H9 (cell line): ENCODE data around the gene BCL6. TPM values are rescaled to one million over a fixed set of nuclear protein-coding genes. Genes with fewer than 3 reads are reported as not detected.

Source experiments
- DNase-seq: peaks from one replicate; pipeline ENCODE4 v3.0.0-alpha.2; 2017
- H2AFZ ChIP-seq: one replicate; pipeline ENCODE4 v1.6.1; 2013; ENCODE audit warnings: mild to moderate bottlenecking, low read length, control low read depth, moderate library complexity
- H2AK5ac ChIP-seq: 2 replicates; pipeline ENCODE4 v1.6.1; 2013; ENCODE audit warnings: low read length, control low read depth, mixed read lengths; ENCODE audit not compliant: insufficient read length
- H2BK120ac ChIP-seq: one replicate; pipeline ENCODE4 v1.6.1; 2013; ENCODE audit warnings: low read depth, mild to moderate bottlenecking, low read length, control low read depth, inconsistent platforms; ENCODE audit not compliant: poor library complexity, severe bottlenecking
- H2BK12ac ChIP-seq: 2 replicates; pipeline ENCODE4 v1.6.1; 2013; ENCODE audit warnings: low read length, control low read depth, mixed read lengths, low read depth; ENCODE audit not compliant: insufficient read length
- H2BK15ac ChIP-seq: 2 replicates; pipeline ENCODE4 v1.6.1; 2013; ENCODE audit warnings: low read depth, low read length, control low read depth
- H2BK20ac ChIP-seq: one replicate; pipeline ENCODE4 v1.6.1; 2013; ENCODE audit warnings: low read depth, mild to moderate bottlenecking, low read length, control low read depth, inconsistent platforms; ENCODE audit not compliant: poor library complexity, severe bottlenecking
- H2BK5ac ChIP-seq: 2 replicates; pipeline ENCODE4 v1.6.1; 2013; ENCODE audit warnings: low read length, control low read depth, mixed read lengths; ENCODE audit not compliant: insufficient read length
- H3K14ac ChIP-seq: 2 replicates; pipeline ENCODE4 v1.6.1; 2013; ENCODE audit warnings: low read length, control low read depth; ENCODE audit not compliant: insufficient read depth
- H3K18ac ChIP-seq: 2 replicates; pipeline ENCODE4 v1.6.1; 2013; ENCODE audit warnings: low read depth, mild to moderate bottlenecking, mixed read lengths, low read length, control low read depth; ENCODE audit not compliant: insufficient read length
- H3K23ac ChIP-seq: 2 replicates; pipeline ENCODE4 v1.6.1; 2013; ENCODE audit warnings: low read length, control low read depth, mixed read lengths, low read depth; ENCODE audit not compliant: insufficient read length
- H3K23me2 ChIP-seq: 2 replicates; pipeline ENCODE4 v1.6.1; 2013; ENCODE audit warnings: low read depth, mild to moderate bottlenecking, mixed read lengths, low read length, control low read depth; ENCODE audit not compliant: insufficient read length, poor library complexity, severe bottlenecking
- H3K27ac ChIP-seq: 2 replicates; pipeline ENCODE4 v1.5.1; 2013; ENCODE audit warnings: low read length, control low read depth, mixed read lengths, low read depth; ENCODE audit not compliant: insufficient read length
- H3K27me3 ChIP-seq: 2 replicates; pipeline ENCODE4 v1.6.1; 2013; ENCODE audit warnings: low read length, control low read depth, inconsistent platforms; ENCODE audit not compliant: insufficient read depth
- H3K4ac ChIP-seq: 2 replicates; pipeline ENCODE4 v1.6.1; 2013; ENCODE audit warnings: low read depth, mild to moderate bottlenecking, control low read depth, inconsistent platforms, low read length, moderate library complexity
- H3K4me1 ChIP-seq: 2 replicates; pipeline ENCODE4 v1.6.1; 2013; ENCODE audit warnings: low read length, control low read depth, inconsistent platforms; ENCODE audit not compliant: insufficient read depth
- H3K4me2 ChIP-seq: 2 replicates; pipeline ENCODE4 v1.6.1; 2013; ENCODE audit warnings: low read length, control low read depth, mixed read lengths; ENCODE audit not compliant: insufficient read length, insufficient read depth
- H3K56ac ChIP-seq: 2 replicates; pipeline ENCODE4 v1.6.1; 2013; ENCODE audit warnings: low read depth, mild to moderate bottlenecking, mixed read lengths, low read length, control low read depth; ENCODE audit not compliant: insufficient read length
- H3K79me1 ChIP-seq: 2 replicates; pipeline ENCODE4 v1.6.1; 2013; ENCODE audit warnings: low read depth, mild to moderate bottlenecking, moderate library complexity, low read length, control low read depth, inconsistent platforms; ENCODE audit not compliant: insufficient read depth, poor library complexity, severe bottlenecking
- H3K79me2 ChIP-seq: 2 replicates; pipeline ENCODE4 v1.6.1; 2013; ENCODE audit warnings: low read length, control low read depth, inconsistent platforms; ENCODE audit not compliant: insufficient read depth
- H3K9ac ChIP-seq: 2 replicates; pipeline ENCODE4 v1.6.1; 2013; ENCODE audit warnings: low read length, control low read depth, mixed read lengths; ENCODE audit not compliant: insufficient read length; ENCODE audit errors: extremely low read depth
- H3K9me3 ChIP-seq: one replicate; pipeline ENCODE4 v1.6.1; 2013; ENCODE audit warnings: low read depth, low read length, inconsistent platforms; ENCODE audit not compliant: control insufficient read depth
- H3T11ph ChIP-seq: one replicate; pipeline ENCODE4 v1.6.1; 2013; ENCODE audit warnings: mild to moderate bottlenecking, low read length, control low read depth, inconsistent platforms
- H4K20me1 ChIP-seq: one replicate; pipeline ENCODE4 v1.6.1; 2013; ENCODE audit not compliant: control insufficient read depth, insufficient read length, insufficient read depth
- H4K5ac ChIP-seq: 2 replicates; pipeline ENCODE4 v1.6.1; 2013; ENCODE audit warnings: low read depth, mild to moderate bottlenecking, mixed read lengths, low read length, control low read depth; ENCODE audit not compliant: insufficient read length
- H4K8ac ChIP-seq: replicated peaks from 2 replicates; pipeline ENCODE4 v1.6.1; 2013; ENCODE audit warnings: low read length, control low read depth, mixed read lengths, low read depth; ENCODE audit not compliant: insufficient read length
- H4K91ac ChIP-seq: 2 replicates; pipeline ENCODE4 v1.6.1; 2013; ENCODE audit warnings: low read depth, mild to moderate bottlenecking, moderate library complexity, mixed read lengths, low read length, control low read depth; ENCODE audit not compliant: insufficient read length
- H3K27ac Mint-ChIP-seq, 3 experiments: 2 replicates in 2 of 3; 3 replicates in 1 of 3; pipeline ENCODE4 v1.8.0; 2020 to 2021; ENCODE audit warnings: mixed read lengths in 3 of 3, mild to moderate bottlenecking in 1 of 3, moderate library complexity in 1 of 3
- H3K27me3 Mint-ChIP-seq: 2 replicates; pipeline ENCODE4 v1.8.0; 2021; ENCODE audit warnings: low read depth, mild to moderate bottlenecking, moderate library complexity, mixed read lengths
- H3K36me3 Mint-ChIP-seq, 3 experiments: 2 replicates in 2 of 3; 3 replicates in 1 of 3; pipeline ENCODE4 v1.8.0; 2020 to 2021; ENCODE audit warnings: low read depth in 3 of 3, mixed read lengths in 3 of 3; ENCODE audit not compliant: insufficient read depth in 1 of 3
- H3K4me1 Mint-ChIP-seq, 2 experiments: 2 replicates each; pipeline ENCODE4 v1.8.0; 2020; ENCODE audit warnings: mixed read lengths in 2 of 2
- H3K4me3 Mint-ChIP-seq, 2 experiments: 2 replicates in 1 of 2; 3 replicates in 1 of 2; pipeline ENCODE4 v1.8.0; 2020 to 2021; ENCODE audit warnings: mild to moderate bottlenecking in 2 of 2, mixed read lengths in 2 of 2, moderate library complexity in 1 of 2
- H3K9me3 Mint-ChIP-seq, 2 experiments: 2 replicates in 1 of 2; 3 replicates in 1 of 2; pipeline ENCODE4 v1.8.0; 2020; ENCODE audit warnings: mild to moderate bottlenecking in 2 of 2, mixed read lengths in 2 of 2, moderate library complexity in 1 of 2
- WGBS: extraction: QIAGEN DNeasy Blood & Tissue Kit; methylation state at CpG from one replicate; pipeline ENCODE4 v1.1.7; 2013; ENCODE audit warnings: missing lambda C conversion rate, low lambda C conversion rate, mixed read lengths; ENCODE audit not compliant: insufficient read length; ENCODE audit errors: extremely low coverage; 5-methylcytosine and 5-hydroxymethylcytosine counted together
- total RNA-seq: library from RNA; stranded (reverse); gene quantifications from 2 replicates; pipeline ENCODE4 v1.2.1, GENCODE V29; 2021
- TF ChIP-seq, protein P1 (sequence below): fragments of 200-600 bp; sonication (generic); conservative IDR thresholded peaks from 3 replicates; pipeline ENCODE4 v1.8.0; 2021; ENCODE audit warnings: antibody characterized with exemption, mild to moderate bottlenecking

BCL6 gene
- total RNA-seq, 1 experiment from 2014 or later, result 3.4 TPM

GRCh38 chr3:187778726-187779125 is 33.5 kb upstream of the BCL6 start:
- no peak overlapping the region for H3K9ac ChIP-seq
- Mint-ChIP-seq H3K9me3 (no peaks in the 10 kb centered on the region), H3K27ac (no peak overlapping the region), H3K27me3 (no peaks in the 10 kb centered on the region), H3K36me3 (no peaks in the 10 kb centered on the region), H3K4me3 (no peak overlapping the region), H3K4me1 (peaks cover 7 to 10% of the 10 kb centered on the region in 2 experiments)
- H3K27me3 ChIP-seq, result no peaks in the 10 kb centered on the region
- no peaks in the 10 kb centered on the region for H3K79me1 ChIP-seq
- H4K91ac ChIP-seq, result no peak overlapping the region
- no peak overlapping the region for H3K23ac ChIP-seq
- H3K79me2 ChIP-seq, result no peaks in the 10 kb centered on the region
- TF ChIP-seq, protein P1, sequence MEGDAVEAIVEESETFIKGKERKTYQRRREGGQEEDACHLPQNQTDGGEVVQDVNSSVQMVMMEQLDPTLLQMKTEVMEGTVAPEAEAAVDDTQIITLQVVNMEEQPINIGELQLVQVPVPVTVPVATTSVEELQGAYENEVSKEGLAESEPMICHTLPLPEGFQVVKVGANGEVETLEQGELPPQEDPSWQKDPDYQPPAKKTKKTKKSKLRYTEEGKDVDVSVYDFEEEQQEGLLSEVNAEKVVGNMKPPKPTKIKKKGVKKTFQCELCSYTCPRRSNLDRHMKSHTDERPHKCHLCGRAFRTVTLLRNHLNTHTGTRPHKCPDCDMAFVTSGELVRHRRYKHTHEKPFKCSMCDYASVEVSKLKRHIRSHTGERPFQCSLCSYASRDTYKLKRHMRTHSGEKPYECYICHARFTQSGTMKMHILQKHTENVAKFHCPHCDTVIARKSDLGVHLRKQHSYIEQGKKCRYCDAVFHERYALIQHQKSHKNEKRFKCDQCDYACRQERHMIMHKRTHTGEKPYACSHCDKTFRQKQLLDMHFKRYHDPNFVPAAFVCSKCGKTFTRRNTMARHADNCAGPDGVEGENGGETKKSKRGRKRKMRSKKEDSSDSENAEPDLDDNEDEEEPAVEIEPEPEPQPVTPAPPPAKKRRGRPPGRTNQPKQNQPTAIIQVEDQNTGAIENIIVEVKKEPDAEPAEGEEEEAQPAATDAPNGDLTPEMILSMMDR, result no peak
- no peaks in the 10 kb centered on the region for H3K23me2 ChIP-seq
- H3K27ac ChIP-seq, result no peak overlapping the region
- no peak overlapping the region for H2AFZ ChIP-seq
- no peak overlapping the region for H4K8ac ChIP-seq
- DNase-seq, result no peak
- no peak overlapping the region for H2AK5ac ChIP-seq
- H4K20me1 ChIP-seq, result no peaks in the 10 kb centered on the region
- H3K18ac ChIP-seq, result no peak overlapping the region
- no peak overlapping the region for H3K56ac ChIP-seq
- no peaks in the 10 kb centered on the region; the same call in 1 of the 2 replicates for H3K4me1 ChIP-seq
- H2BK120ac ChIP-seq, result no peak overlapping the region
- no peak overlapping the region for H3K4ac ChIP-seq
- H2BK5ac ChIP-seq, result no peak overlapping the region
- WGBS, result no CpG with 5 or more reads among the region's 2 CpGs
- no peak overlapping the region for H3K14ac ChIP-seq
- H4K5ac ChIP-seq, result no peak overlapping the region
- no peak overlapping the region for H2BK12ac ChIP-seq
- no peak overlapping the region for H2BK20ac ChIP-seq
- H2BK15ac ChIP-seq, result no peak overlapping the region
- no peak overlapping the region for H3T11ph ChIP-seq
- H3K4me2 ChIP-seq, result no peak overlapping the region
- no peaks in the 10 kb centered on the region for H3K9me3 ChIP-seq
